ENCODE data around the gene JAM3. TPM values are rescaled to one million over a fixed set of nuclear protein-coding genes. Genes with fewer than 3 reads are reported as not detected.

Gene JAM3
- total RNA-seq, 1 experiment from 2014 or later, result 9.0 TPM

DNA sequence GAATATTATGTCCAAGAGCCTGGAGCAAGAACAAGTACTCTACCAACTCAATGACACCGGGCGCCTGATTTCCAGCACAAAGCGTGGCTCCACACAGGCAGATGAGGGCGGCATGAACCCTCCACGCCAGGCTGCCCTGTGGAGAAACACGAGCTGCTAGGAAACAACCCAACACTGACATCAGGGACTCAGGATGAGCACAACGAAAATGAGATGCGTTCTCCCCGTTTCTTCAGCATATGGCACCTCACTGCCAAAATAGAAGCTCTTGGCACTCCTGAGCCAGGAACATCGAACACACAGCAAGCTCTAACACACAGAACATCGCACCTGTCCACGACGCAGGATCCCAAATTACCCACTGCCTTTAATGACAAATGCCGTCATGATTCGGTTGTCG is 86.6 kb downstream of the JAM3 start:
- Histone ChIP-seq H3K9me3 (ENCODE audit: low read depth, low read length, poor library complexity, severe bottlenecking) (no peaks in the 10 kb centered on the region), H3K27me3 (replicated peaks; ENCODE audit: insufficient read depth, low read depth, low read length, poor library complexity) (no peaks in the 10 kb centered on the region), H3K27ac (ENCODE audit: low read depth, low read length, poor library complexity, severe bottlenecking) (no peak overlapping the region), H3K4me1 (ENCODE audit: insufficient read depth, low read length, poor library complexity, severe bottlenecking) (no peaks in the 10 kb centered on the region), H3K36me3 (ENCODE audit: insufficient read depth, low read length, poor library complexity, severe bottlenecking) (peaks cover 67% of the 10 kb centered on the region), H3K4me3 (ENCODE audit: low read depth, low read length, poor library complexity, severe bottlenecking) (no peak overlapping the region)
- ChIA-PET POLR2A (ENCODE audit: low non-redundant PET) (no interaction called here), CTCF (no interaction called here)
- intact Hi-C loops (cut with micrococcal nuclease; ENCODE audit: unreplicated experiment), result no loop called here
- no peak for DNase-seq (ENCODE audit: low spot score)
- no TSS peak for BruUV-seq (replicated peaks)
- TF ChIP-seq EZH2 (IDR thresholded peaks at IDR 0.05; ENCODE audit: borderline replicate concordance, low read depth, low read length, poor library complexity, severe bottlenecking) (no peak), CTCF (conservative IDR thresholded peaks at IDR 0.05; ENCODE audit: low read depth, low read length) (no peak)

- no peak for TF ChIP-seq CTCF (conservative IDR thresholded peaks at IDR 0.05; ENCODE audit: low read depth, low read length)
- TF ChIP-seq EZH2 (IDR thresholded peaks at IDR 0.05; ENCODE audit: borderline replicate concordance, low read depth, low read length, poor library complexity, severe bottlenecking), result no peak
- DNase-seq (ENCODE audit: low spot score), result no peak
- Histone ChIP-seq H3K36me3 (ENCODE audit: insufficient read depth, low read length, poor library complexity, severe bottlenecking) (peaks cover 67% of the 10 kb centered on the region), H3K4me1 (ENCODE audit: insufficient read depth, low read length, poor library complexity, severe bottlenecking) (no peaks in the 10 kb centered on the region), H3K27ac (ENCODE audit: low read depth, low read length, poor library complexity, severe bottlenecking) (no peak overlapping the region), H3K9me3 (ENCODE audit: low read depth, low read length, poor library complexity, severe bottlenecking) (no peaks in the 10 kb centered on the region), H3K27me3 (replicated peaks; ENCODE audit: insufficient read depth, low read depth, low read length, poor library complexity) (no peaks in the 10 kb centered on the region), H3K4me3 (ENCODE audit: low read depth, low read length, poor library complexity, severe bottlenecking) (no peak overlapping the region)
- CTCF ChIA-PET, result no interaction called here
- POLR2A ChIA-PET (ENCODE audit: low non-redundant PET), result no interaction called here
- BruUV-seq (replicated peaks), result no TSS peak
- intact Hi-C loops (cut with micrococcal nuclease; ENCODE audit: unreplicated experiment), result no loop called here
Observed at GRCh38 chr11:134155946-134156865, 87.3 kb downstream of the JAM3 start.

DNA sequence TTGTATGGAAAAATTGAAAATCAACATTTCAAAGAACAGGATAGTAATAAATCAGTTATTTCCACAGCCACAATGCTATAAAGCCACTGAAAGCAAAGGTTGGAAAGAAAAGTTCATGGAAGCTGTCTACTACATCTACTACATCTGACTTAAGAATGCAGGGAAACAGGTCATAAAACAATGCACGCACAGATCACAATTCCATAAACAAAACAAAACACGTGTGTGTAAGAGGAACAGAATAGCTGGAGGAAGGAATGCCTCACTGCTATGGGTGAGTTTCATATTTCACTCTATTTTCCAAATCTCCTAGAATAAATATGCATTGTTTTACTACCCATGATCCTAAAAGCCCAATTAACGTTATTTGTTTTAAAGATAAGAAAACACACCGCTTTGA is 88.6 kb downstream of the JAM3 start:
- no peak for TF ChIP-seq CTCF (conservative IDR thresholded peaks at IDR 0.05; ENCODE audit: low read depth, low read length)
- TF ChIP-seq EZH2 (IDR thresholded peaks at IDR 0.05; ENCODE audit: borderline replicate concordance, low read depth, low read length, poor library complexity, severe bottlenecking), result no peak
- H3K27ac ChIP-seq (ENCODE audit: low read depth, low read length, poor library complexity, severe bottlenecking), result no peak overlapping the region
- no TSS peak for BruUV-seq (replicated peaks)
- intact Hi-C loops (cut with micrococcal nuclease; ENCODE audit: unreplicated experiment), result no loop called here
- no peaks in the 10 kb centered on the region for H3K9me3 ChIP-seq (ENCODE audit: low read depth, low read length, poor library complexity, severe bottlenecking)
- H3K4me1 ChIP-seq (ENCODE audit: insufficient read depth, low read length, poor library complexity, severe bottlenecking), result no peaks in the 10 kb centered on the region
- no peak for DNase-seq (ENCODE audit: low spot score)
- H3K36me3 ChIP-seq (ENCODE audit: insufficient read depth, low read length, poor library complexity, severe bottlenecking), result peaks cover 75% of the 10 kb centered on the region
- POLR2A ChIA-PET (ENCODE audit: low non-redundant PET), result no interaction called here
- no peak overlapping the region for H3K4me3 ChIP-seq (ENCODE audit: low read depth, low read length, poor library complexity, severe bottlenecking)
- CTCF ChIA-PET, result no interaction called here
- no peaks in the 10 kb centered on the region for H3K27me3 ChIP-seq (replicated peaks; ENCODE audit: insufficient read depth, low read depth, low read length, poor library complexity)

All from A673 (cell line).